Osteoblast (primary cell): ENCODE measurements around the gene RPL29. TPM values are rescaled to one million over a fixed set of nuclear protein-coding genes. Genes with fewer than 3 reads are reported as not detected.

ENCODE experiments used
- DNase-seq: peaks from one replicate; pipeline ENCODE4 v3.0.0; 2011; ENCODE audit warnings: low spot score, mixed read lengths; ENCODE audit not compliant: insufficient read length; ENCODE audit errors: missing footprints
- H2AFZ ChIP-seq: 2 replicates; pipeline ENCODE4 v1.6.0; 2011; ENCODE audit warnings: mild to moderate bottlenecking, low read length
- H3K27ac ChIP-seq: 2 replicates; pipeline ENCODE4 v1.5.1; 2011; ENCODE audit warnings: mild to moderate bottlenecking, low read depth, low read length, moderate library complexity
- H3K27me3 ChIP-seq: 2 replicates; pipeline ENCODE4 v1.6.0; 2012; ENCODE audit warnings: mild to moderate bottlenecking, control low read depth, inconsistent platforms, low read length, moderate library complexity; ENCODE audit not compliant: insufficient read depth
- H3K36me3 ChIP-seq: 2 replicates; pipeline ENCODE4 v1.5.1; 2011; ENCODE audit warnings: mild to moderate bottlenecking, low read length, control low read depth, moderate library complexity; ENCODE audit not compliant: insufficient read depth
- H3K4me1 ChIP-seq: 2 replicates; pipeline ENCODE4 v1.5.1; 2011; ENCODE audit warnings: mild to moderate bottlenecking, low read length, control low read depth, moderate library complexity; ENCODE audit not compliant: insufficient read depth
- H3K4me2 ChIP-seq: 2 replicates; pipeline ENCODE4 v1.6.0; 2011; ENCODE audit warnings: mild to moderate bottlenecking, low read length; ENCODE audit not compliant: insufficient read depth
- H3K4me3 ChIP-seq: fragments of 200-600 bp; sonication (generic); 3 replicates; pipeline ENCODE4 v1.5.1; 2012; ENCODE audit warnings: mild to moderate bottlenecking, low read length, inconsistent platforms; ENCODE audit not compliant: insufficient read depth
- H3K79me2 ChIP-seq: 2 replicates; pipeline ENCODE4 v1.6.0; 2012; ENCODE audit warnings: mild to moderate bottlenecking, low read length, control low read depth, inconsistent platforms; ENCODE audit not compliant: insufficient read depth
- H3K9me3 ChIP-seq: 2 replicates; pipeline ENCODE4 v1.5.1; 2011; ENCODE audit warnings: low read depth, low read length, control low read depth
- H4K20me1 ChIP-seq: 2 replicates; pipeline ENCODE4 v1.6.0; 2012; ENCODE audit warnings: mild to moderate bottlenecking, low read length, control low read depth; ENCODE audit not compliant: insufficient read depth
- CTCF ChIP-seq: IDR thresholded peaks from 2 replicates; pipeline ENCODE4 v1.5.1; 2011; ENCODE audit warnings: mild to moderate bottlenecking, low read depth, low read length, moderate library complexity; ENCODE audit errors: extremely low read depth
- total RNA-seq: library from RNA; depleted of rRNA; stranded (reverse); fragments of >200 nt; gene quantifications from 2 replicates; pipeline ENCODE4 v1.2.3, GENCODE V29; 2012

Gene RPL29
- total RNA-seq, 1 donor, result 862 TPM

DNA sequence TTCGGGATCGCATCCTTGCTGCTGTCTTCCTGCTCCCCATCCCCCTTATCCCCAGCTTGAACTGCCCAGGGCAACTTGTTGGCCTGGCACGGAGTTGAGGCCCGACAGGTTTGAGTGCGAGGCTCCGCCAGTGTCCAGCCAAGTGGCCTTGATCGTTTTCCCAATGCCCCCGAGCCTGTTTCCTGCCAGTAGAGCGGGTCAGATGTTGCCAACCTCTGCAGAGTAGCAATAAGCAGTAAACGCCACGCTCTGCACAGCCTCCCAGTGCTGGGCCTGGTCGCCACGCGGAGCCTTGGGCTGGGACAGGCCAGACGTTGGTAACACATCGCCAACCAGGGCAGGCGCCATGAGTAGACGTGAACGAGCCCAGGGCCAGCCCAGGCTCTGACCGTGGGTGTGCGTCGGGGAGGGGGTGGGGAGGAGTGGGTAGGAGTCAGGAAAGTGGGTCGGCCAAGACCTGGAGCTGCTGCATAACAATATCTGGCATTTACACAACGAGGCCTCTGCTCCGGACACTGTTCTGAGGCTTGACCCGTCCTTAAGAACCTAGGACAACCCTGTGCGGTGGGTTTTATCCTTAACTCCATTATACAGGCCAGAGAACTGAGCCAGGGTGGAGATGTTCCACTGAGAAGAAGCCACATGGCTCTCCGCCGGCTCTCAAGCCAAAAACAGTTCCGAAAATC, 21.3 kb downstream of the RPL29 start:
- H3K27ac ChIP-seq, result peak overlapping the region; percentile 84
- H2AFZ ChIP-seq, result peak overlapping the region; percentile 95
- peaks cover 7% of the 10 kb centered on the region for H4K20me1 ChIP-seq
- peaks cover 23% of the 10 kb centered on the region for H3K4me1 ChIP-seq
- peak; percentile 4 for TF ChIP-seq CTCF
- no peak for DNase-seq
- H3K4me3 ChIP-seq, result peak overlapping the region; percentile 92
- H3K27me3 ChIP-seq, result no peaks in the 10 kb centered on the region
- no peaks in the 10 kb centered on the region for H3K36me3 ChIP-seq
- H3K79me2 ChIP-seq, result peaks cover 12% of the 10 kb centered on the region
- peak overlapping the region; percentile 88 for H3K4me2 ChIP-seq
- no peaks in the 10 kb centered on the region for H3K9me3 ChIP-seq

DNA sequence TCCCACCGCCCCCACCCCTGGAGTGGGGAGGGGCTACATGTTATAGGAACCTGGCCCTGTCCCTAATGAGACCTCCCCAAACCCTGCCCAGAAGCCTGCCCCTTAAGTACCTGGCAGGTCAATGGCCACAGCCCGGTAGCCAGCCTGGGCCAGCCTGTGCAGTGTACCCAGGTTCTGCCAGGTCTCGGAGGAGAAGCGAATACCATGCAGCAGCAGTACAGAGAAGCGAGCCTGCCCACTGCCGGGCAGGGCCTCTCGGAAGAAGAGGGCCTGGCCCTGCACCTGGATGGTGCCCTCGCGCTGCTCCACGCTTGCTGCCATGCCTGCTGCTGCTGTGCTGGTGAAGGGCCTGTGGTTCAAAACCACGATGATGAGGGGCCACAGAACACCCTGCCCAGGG, 24.3 kb downstream of the RPL29 start:
- peaks cover 32% of the 10 kb centered on the region for H3K4me1 ChIP-seq
- no peak overlapping the region for H3K27ac ChIP-seq
- no peak for DNase-seq
- no peak for TF ChIP-seq CTCF
- H3K4me3 ChIP-seq, result no peak overlapping the region
- no peaks in the 10 kb centered on the region for H3K27me3 ChIP-seq
- no peaks in the 10 kb centered on the region for H3K9me3 ChIP-seq
- no peak overlapping the region for H3K4me2 ChIP-seq
- no peaks in the 10 kb centered on the region for H3K36me3 ChIP-seq
- peaks cover 14% of the 10 kb centered on the region for H4K20me1 ChIP-seq
- no peak overlapping the region for H2AFZ ChIP-seq
- H3K79me2 ChIP-seq, result peaks cover 16% of the 10 kb centered on the region

DNA sequence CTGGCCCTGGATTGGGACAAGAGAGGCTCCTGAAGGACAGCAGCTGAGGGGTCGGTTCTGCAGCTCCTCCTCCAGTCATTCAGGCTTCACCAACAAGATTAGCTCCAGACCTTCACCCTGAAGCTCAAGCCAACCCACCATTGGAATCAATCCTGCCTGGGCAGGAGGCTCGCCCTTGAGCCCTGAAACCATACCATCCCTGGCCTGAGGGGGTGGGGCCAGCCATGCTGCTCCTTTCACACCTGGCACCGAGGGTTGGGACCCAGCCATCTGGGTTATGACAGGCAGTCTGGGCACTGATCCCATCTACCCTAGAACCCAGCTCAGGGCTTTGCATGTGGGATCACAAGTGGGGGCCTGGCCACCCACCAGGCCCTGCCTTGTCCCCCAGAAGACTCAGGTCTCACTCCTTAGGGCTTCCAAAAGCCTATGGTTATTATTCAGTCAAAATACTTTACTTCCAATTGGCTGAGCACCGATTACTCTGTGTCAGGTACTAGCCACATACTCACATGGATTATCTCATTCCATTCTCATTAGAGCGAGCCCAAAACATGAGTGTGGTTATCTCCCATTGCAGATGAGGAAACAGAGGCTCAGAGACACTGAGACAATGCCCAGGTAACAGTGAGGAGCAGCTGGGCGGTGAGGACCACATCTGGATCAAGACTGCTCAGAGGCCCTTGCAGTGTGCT, 24.9 kb downstream of the RPL29 start:
- Histone ChIP-seq H3K79me2 (peaks cover 18% of the 10 kb centered on the region), H2AFZ (no peak overlapping the region), H3K27ac (no peak overlapping the region), H3K27me3 (no peaks in the 10 kb centered on the region), H3K4me2 (no peak overlapping the region), H3K9me3 (no peaks in the 10 kb centered on the region), H3K36me3 (no peaks in the 10 kb centered on the region), H3K4me3 (no peak overlapping the region), H4K20me1 (peaks cover 14% of the 10 kb centered on the region), H3K4me1 (peaks cover 31% of the 10 kb centered on the region)
- no peak for TF ChIP-seq CTCF
- no peak for DNase-seq

DNA sequence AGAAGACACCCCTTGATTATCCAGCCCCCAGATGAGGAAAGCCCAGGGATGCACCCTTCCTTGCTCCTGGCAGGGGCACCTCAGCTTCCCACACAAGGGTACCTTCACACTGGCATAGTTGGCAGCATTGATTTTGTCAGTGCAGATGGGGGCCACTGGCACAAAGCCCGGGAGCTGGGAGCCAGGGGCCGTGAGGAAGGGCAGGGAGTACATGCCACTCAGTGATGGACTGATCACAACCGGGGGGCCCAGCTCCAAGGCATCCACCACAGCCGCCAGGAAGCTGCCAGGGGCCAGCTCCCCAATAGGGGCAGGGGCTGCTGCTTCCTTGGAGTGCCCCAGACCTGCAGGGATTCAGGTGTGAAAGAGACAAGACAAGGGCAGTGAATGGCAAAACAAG, 25.9 kb downstream of the RPL29 start:
- H3K9me3 ChIP-seq, result no peaks in the 10 kb centered on the region
- no peak overlapping the region for H3K4me2 ChIP-seq
- no peak for TF ChIP-seq CTCF
- H3K36me3 ChIP-seq, result no peaks in the 10 kb centered on the region
- no peak overlapping the region for H3K27ac ChIP-seq
- H3K4me3 ChIP-seq, result no peak overlapping the region
- DNase-seq, result no peak
- H2AFZ ChIP-seq, result no peak overlapping the region
- peaks cover 22% of the 10 kb centered on the region for H3K79me2 ChIP-seq
- H4K20me1 ChIP-seq, result peaks cover 14% of the 10 kb centered on the region
- no peaks in the 10 kb centered on the region for H3K27me3 ChIP-seq
- peaks cover 24% of the 10 kb centered on the region for H3K4me1 ChIP-seq
